Left ventricle myocardium inferior (tissue), 1 donor: ENCODE measurements around the gene CDX2. TPM values are rescaled to one million over a fixed set of nuclear protein-coding genes. Genes with fewer than 3 reads are reported as not detected.

Source experiments
- DNase-seq: peaks from one replicate; pipeline ENCODE4 v3.0.0-alpha.2; 2020
- H3K27ac ChIP-seq: fragments of 200-600 bp; replicated peaks from 2 replicates; pipeline ENCODE4 v1.8.0; 2021
- H3K27me3 ChIP-seq: fragments of 200-600 bp; 2 replicates; pipeline ENCODE4 v1.8.0; 2021; ENCODE audit warnings: low read depth
- H3K36me3 ChIP-seq: fragments of 200-600 bp; 2 replicates; pipeline ENCODE4 v1.8.0; 2021
- H3K4me1 ChIP-seq: fragments of 200-600 bp; 2 replicates; pipeline ENCODE4 v1.8.0; 2021
- H3K4me3 ChIP-seq: fragments of 200-600 bp; 2 replicates; pipeline ENCODE4 v1.8.0; 2021; ENCODE audit warnings: mild to moderate bottlenecking, moderate library complexity
- H3K9me3 ChIP-seq: fragments of 200-600 bp; replicated peaks from 2 replicates; pipeline ENCODE4 v1.8.0; 2021
- CTCF ChIP-seq: fragments of 200-600 bp; IDR thresholded peaks from 2 replicates; pipeline ENCODE4 v1.8.0; 2021; ENCODE audit warnings: antibody characterized with exemption, mild to moderate bottlenecking, borderline replicate concordance
- intact Hi-C: fragments of 100-400 bp; cut with micrococcal nuclease; formaldehyde crosslinking; loops from one replicate; pipeline ENCODE4 v1.11.0; 2022
- total RNA-seq: library from RNA; stranded (reverse); fragmentation: NEBNext Ultra II Directional; extraction: Animal tissue kit (Norgen Biotek cat#: 25700); gene quantifications from one replicate; pipeline ENCODE4 v1.2.1, GENCODE V29; 2021
- donor health status: DM: no; HTN: yes; CAD: no; lungs with severe emphysema.

CDX2 gene
- total RNA-seq, 1 donor from 2014 or later = not detected

DNA sequence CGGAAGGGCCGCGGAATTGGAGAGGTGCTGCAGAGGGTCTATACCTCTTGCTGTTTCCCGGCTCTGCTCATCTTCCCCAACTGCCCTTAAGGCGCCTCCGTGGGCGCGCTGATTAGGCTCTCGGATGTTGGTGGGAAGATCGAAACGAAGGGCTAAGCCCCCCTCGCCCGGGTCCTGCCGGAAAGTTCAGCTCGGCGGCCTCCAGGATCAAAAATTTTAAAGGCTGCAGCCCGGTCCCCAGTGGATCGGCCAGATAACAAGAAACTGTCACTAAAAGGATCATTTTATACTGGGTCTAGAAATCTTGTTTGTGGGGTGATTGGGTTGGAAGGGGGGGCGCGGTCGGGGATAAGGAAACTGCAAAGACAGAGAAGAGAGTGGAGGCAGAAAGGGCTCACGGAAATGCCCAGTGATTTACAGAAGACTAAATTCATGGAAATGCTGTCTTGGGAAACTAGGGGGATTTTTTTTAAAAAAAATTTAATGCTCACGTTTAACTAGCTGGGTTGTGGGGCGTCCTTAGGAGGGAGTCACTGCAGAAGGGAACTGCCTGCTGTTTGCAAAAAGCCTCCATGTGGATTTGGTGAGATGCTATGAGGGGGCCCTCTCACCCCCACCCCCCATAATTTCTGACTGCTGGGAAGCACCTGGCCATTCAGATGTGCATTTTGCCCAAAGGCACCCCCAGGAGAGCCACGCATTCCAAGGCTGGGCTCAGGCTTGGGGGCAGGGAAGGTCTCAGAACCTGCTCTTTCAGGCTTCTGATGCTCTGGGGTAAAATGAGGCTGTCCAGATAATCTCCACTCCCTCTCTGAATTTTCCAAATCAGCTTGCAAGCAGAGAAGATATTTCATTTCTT, 7.7 kb downstream of the CDX2 start:
- peaks cover 100% of the 10 kb centered on the region for H3K27me3 ChIP-seq
- no peaks in the 10 kb centered on the region for H3K36me3 ChIP-seq
- peaks cover 26% of the 10 kb centered on the region for H3K4me1 ChIP-seq
- DNase-seq = no peak
- H3K27ac ChIP-seq = no peak overlapping the region
- intact Hi-C loops = no loop called here
- peak overlapping the region; percentile 58 for H3K4me3 ChIP-seq
- TF ChIP-seq CTCF = no peak
- no peaks in the 10 kb centered on the region for H3K9me3 ChIP-seq

DNA sequence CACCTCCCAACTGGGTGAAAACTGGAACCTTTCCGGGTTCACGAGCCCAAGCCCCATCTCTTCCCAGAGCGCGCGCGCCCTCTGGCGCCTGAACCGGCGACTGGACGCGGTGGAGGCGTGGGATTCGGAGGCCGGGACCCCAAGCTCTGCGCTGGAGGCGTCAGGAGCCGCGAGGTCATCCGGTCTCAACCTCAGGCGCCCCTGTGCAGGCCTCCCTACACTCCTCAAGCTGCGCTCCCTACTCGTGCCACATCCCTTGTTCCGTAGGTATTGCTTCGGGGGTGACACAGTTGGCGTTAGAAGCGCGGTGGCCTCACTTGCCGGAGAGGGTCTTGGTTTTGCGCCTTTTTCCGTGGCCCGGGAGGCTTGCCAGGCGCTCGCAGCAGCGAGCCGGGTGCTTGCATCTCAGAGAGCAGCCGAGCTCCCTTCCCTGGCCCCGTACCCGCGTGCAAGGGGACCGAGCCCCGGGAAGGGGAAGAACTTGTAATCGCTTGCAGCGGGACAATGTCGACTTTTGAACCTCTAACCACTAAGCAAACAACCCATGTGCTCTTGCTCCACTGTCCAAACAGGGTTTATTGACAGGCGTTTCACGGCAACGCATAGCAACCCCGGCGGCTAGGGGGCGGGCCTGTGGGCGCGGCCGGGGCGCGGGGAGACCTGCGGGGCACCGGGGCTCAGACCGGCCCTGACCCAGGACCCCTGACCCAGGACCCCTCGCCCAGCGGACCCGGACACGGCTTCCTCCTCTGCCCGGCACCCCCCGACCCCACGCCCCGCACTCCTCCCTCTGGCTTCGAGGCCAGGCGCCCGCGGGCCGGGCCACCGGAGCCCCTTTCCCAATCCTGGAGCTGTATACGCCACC, 8.5 kb downstream of the CDX2 start:
- peak; percentile 35 for DNase-seq
- Histone ChIP-seq H3K27me3 (peaks cover 100% of the 10 kb centered on the region), H3K36me3 (no peaks in the 10 kb centered on the region), H3K4me1 (peaks cover 21% of the 10 kb centered on the region), H3K4me3 (peak overlapping the region; percentile 58), H3K9me3 (no peaks in the 10 kb centered on the region), H3K27ac (no peak overlapping the region)
- TF ChIP-seq CTCF = peak; percentile 57
- intact Hi-C loops = no loop called here

DNA sequence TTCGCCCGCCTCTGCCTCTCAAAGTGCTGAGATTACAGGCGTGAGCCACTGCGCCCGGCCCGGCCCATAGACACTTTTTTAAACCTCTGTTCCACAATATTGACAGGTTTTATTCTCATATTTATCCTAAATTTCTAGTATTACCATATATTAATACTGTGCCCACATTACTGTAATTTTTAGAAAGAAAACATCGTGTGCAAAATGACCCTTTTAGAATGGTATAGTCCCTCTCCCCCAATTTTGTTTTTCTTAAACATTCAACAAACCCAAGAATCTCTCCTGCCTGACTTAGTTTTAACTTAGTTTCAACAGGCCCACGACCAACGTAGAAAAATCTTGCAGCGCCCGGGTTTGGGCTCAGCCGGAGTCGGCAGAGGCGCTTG, 9.1 kb downstream of the CDX2 start:
- H3K36me3 ChIP-seq = no peaks in the 10 kb centered on the region
- H3K4me1 ChIP-seq = peaks cover 21% of the 10 kb centered on the region
- H3K4me3 ChIP-seq = peak overlapping the region; percentile 58
- no peak for DNase-seq
- H3K27me3 ChIP-seq = peaks cover 100% of the 10 kb centered on the region
- intact Hi-C loops = no loop called here
- H3K9me3 ChIP-seq = no peaks in the 10 kb centered on the region
- H3K27ac ChIP-seq = no peak overlapping the region
- no peak for TF ChIP-seq CTCF

- no peak overlapping the region for H3K4me3 ChIP-seq
- peaks cover 99% of the 10 kb centered on the region for H3K27me3 ChIP-seq
- H3K9me3 ChIP-seq = no peaks in the 10 kb centered on the region
- TF ChIP-seq CTCF = no peak
- no peaks in the 10 kb centered on the region for H3K36me3 ChIP-seq
- DNase-seq = no peak
- no peak overlapping the region for H3K27ac ChIP-seq
- H3K4me1 ChIP-seq = peaks cover 34% of the 10 kb centered on the region
- intact Hi-C loops = no loop called here
Observed at GRCh38 chr13:27956576-27957300, 12.4 kb downstream of the CDX2 start.

DNA sequence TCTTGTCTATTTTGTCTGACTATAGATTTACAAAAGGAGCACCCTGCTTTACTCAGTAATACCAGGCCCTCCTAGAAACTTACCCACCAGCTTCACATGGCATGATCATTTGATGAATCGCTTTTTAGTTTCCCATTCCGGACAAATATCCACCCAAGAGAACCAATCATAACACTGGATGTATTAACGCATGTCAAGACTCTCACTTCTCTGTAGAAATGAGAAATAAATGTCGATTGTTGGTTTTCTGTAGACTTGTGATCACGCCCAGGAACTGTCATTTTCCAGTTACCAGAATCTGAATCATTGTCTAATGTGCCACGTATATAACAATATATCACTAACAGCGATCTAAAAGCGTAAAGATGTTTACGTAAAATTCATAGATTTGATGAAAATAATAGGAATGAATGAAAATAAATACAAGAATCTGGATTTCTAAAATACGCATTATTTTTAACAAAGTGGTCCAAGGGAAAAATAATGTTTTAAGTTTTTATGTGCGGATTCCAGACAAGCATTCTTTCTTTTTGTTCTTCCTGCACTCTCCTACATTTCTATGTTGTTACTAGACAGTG, 14.0 kb downstream of the CDX2 start:
- peak overlapping the region; percentile 62 for H3K4me3 ChIP-seq
- intact Hi-C loops = no loop called here
- H3K9me3 ChIP-seq = peaks cover 6% of the 10 kb centered on the region
- TF ChIP-seq CTCF = no peak
- peaks cover 23% of the 10 kb centered on the region for H3K4me1 ChIP-seq
- H3K27me3 ChIP-seq = peaks cover 99% of the 10 kb centered on the region
- DNase-seq = no peak
- no peaks in the 10 kb centered on the region for H3K36me3 ChIP-seq
- H3K27ac ChIP-seq = no peak overlapping the region
